HG02588 (cell line): ENCODE results near the gene OPRD1.
"Not testable (repeated sequence)": the region's sequence is repeated elsewhere in the genome, so short reads cannot be mapped to it uniquely, and the experiment has no call there.

Experiments
- ATAC-seq: cut with Tn5 transposase; IDR thresholded peaks from one replicate; pipeline ENCODE4 v1.9.1; 2021; ENCODE audit warnings: mild to moderate bottlenecking, moderate library complexity; ENCODE audit not compliant: unreplicated experiment

OPRD1 gene

DNA sequence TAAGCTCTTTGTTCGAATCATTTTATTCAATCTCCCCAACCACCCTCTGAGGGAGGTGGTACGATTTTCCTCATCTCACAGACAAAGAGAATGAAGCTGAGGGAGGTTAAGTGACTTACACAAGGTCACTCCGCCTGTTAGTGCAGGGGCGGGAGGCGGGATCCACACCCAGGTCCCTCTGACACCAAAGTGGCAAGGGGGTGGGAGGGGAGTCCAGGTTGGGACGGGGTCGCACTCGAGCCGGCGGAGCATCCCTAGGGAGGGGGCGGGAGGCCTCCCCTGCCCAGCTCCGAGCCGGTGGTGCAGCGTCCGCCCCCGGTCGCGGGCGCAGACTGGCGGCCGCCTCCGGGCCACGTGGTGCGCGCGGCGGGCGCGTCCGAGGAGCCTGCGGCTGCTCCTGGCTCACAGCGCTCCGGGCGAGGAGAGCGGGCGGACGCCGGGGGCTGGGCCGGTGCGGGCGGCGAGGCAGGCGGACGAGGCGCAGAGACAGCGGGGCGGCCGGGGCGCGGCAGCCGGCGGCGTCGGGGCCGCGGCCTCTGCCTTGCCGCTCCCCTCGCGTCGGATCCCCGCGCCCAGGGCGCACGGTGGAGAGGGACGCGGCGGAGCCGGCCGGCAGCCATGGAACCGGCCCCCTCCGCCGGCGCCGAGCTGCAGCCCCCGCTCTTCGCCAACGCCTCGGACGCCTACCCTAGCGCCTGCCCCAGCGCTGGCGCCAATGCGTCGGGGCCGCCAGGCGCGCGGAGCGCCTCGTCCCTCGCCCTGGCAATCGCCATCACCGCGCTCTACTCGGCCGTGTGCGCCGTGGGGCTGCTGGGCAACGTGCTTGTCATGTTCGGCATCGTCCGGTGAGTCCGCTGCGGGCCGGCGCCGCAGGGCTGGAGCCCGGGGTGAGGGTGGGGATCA, at the start of gene OPRD1:
Gene OPRD1, plus strand, starts transcription at position 405 of the 903 bp plus-strand sequence. Its CDS starts 214 bp downstream, at position 619.
- no peak for ATAC-seq

DNA sequence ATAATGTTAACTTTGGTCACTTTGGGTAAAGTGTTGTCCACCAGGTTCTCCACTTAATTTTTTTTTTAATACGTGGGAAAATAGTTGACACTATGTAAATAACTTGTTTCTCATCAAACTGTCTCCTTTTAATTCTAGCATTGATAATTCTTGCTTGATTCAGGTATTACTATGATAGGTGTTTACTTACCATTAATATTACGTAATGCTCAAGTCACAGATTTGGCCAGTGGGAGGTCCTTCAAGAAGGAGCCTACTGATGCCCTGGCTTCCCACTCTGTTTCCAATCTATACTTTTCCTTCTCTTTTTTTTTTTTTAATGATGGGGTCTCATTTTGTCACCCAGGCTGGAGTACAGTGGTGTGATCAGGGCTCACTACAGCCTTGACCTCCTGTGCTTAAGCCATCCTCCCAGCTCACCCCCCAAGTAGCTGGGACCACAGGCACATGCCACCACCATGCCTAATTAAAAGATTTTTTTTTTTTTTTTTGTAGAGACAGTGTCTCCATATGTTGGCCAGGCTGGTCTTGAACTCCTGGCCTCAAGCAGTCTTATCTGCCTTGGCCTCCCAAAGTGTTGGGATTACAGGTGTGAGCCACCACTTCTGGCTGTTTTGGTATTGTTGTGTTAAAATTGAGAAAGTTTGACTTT, 45.3 kb upstream of the OPRD1 start:
- ATAC-seq, result no peak

GRCh38 chr1:28770601-28771165, 41.3 kb upstream of the OPRD1 start:
- no peak for ATAC-seq

DNA sequence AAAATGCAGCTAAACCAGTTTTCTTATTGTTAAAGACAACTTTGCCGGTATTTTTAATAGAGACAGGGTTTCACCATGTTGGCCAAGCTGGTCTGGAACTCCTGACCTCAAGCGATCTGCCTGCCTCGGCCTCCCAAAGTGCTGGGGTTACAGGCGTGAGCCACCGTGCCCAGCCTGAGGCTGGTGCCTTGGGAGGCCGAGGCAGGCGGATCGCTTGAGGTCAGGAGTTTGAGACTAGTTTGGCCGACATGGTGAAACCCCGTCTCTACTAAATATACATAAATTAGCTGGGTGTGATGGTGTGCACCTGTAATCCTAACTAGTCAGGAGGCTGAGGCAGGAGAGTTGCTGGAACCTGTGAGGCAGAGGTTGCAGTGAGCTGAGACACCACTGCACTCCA, 40.0 kb upstream of the OPRD1 start:
- not testable (repeated sequence) for ATAC-seq

DNA sequence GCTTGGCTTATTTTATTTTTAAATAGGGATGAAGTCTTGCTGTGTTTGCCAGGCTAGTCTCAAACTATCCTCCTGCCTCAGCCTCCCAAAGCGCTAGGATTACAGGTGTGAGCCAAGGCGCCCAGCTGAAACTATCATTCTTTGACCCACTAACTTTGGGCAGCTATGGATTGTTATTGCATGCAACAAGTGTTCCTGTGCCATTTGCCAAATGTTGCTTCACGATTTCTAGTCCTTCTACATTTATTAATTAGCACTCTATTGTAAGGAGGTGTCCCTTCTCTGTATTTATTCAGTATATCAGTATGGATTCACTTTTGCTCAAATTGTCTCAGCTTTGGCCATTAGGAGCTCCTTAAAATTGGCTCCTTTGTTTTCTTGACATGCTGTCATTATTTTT, 38.9 kb upstream of the OPRD1 start:
- ATAC-seq, result no peak

- ATAC-seq, result no peak
These were observed 36.6 kb upstream of the OPRD1 start for GRCh38 chr1:28775121-28775942.

- no peak for ATAC-seq
These were observed 35.6 kb upstream of the OPRD1 start for GRCh38 chr1:28776341-28776740.

GRCh38 chr1:28778021-28778420, 33.9 kb upstream of the OPRD1 start:
- ATAC-seq, result no peak

DNA sequence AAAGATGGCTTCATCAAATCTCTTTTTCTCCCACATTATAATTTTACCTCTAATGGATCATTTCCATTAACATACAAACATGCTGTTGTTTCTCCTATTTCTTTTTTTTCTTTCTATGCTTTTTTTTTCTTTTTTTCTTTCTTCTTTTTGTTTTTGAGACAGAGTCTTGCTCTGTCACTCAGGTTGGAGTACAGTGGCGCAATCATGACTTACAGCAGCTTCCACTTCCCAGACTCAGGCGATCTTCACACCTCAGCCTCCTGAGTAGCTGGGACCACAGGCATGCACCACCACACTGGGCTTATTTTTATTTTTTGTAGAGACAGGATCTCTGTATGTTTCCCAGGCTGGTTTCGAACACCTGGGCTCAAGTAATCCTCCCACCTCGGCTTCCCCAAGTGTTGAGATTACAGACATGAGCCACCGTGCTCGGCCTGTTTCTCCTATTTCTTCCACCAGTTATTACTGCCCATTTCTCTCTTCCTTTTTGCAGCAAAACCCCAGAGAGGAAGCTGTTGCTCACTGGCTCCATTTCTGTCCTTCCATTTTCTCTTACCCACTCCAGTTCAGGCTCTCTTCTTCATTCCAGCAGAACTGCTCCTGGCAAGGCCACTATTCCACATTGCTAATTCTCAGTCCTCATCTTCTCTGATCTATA, 32.1 kb upstream of the OPRD1 start:
- no peak for ATAC-seq

DNA sequence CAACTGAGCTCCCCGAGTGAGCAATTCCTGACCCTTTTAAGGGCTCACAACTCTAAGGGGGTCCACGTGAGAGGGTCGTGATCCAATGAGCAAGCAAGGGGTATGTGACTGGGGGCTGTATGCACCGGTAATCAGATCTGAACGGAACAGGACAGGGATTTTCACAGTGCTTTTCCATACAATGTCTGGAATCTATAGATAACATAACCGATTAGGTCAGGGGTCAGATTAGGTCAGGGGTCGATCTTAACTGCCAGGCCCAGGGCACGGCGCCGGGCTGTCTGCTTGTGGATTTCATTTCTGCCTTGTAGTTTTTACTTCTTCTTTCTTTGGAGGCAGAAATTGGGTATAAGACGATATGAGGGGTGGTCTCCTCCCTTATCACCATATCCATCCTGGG, 30.7 kb upstream of the OPRD1 start:
- no peak for ATAC-seq

DNA sequence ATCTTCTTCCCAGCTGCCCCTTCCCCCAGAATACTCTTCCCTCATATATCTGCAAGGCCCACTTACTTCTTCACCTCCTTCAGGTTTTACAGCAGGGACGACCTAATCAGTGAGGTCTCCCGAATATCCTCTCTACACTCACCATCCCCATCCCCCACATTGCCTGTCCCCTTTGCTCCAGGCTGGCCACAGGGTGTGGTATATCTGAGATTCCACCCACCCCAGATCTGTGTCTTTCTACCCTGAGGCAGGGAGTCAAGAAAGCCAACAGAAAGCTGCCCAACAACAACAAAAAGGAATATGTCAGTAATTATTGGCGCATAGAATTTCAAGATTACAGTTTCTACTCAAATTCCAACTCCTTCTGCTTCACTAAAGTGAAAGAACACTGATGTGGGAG, 30.0 kb upstream of the OPRD1 start:
- no peak for ATAC-seq

DNA sequence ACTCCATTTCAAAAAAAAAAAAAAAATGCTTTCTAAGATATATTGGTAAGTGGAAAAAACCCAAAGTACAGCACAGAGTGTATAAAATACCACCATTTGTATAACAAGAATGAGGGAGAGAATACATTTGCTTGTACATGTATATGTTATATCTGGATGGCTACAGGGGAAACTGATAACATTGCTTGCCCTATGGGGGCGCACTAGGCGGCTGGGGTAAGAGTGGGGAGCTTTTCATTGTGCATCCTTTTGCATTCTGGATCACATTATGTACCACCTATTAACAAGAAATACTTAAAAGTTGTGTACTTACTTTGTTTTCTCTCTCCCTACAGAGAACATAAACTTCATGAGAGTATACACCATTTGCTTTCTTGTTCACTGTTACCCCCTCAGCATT, 28.6 kb upstream of the OPRD1 start:
- no peak for ATAC-seq

DNA sequence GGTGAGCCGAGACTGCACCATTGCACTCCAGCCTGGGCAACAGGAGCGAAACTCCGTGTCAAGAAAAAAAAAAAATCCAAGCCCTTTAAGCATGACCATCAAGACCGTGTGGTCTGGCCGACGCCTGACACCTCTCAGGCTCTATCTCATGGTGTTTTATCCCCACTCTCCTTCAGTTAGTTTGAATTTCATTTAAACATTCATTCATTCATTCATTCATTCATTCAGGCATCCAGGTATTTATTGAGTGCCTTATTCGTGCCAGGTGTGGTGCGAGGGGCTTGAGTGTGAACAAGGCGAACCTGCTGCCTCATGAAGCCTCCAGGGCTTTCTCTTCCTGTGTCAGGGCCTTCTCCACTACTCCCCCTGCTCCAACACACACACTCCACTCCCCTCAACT, 22.6 kb upstream of the OPRD1 start:
- ATAC-seq, result no peak

- no peak for ATAC-seq
These were observed 22.2 kb upstream of the OPRD1 start for GRCh38 chr1:28789816-28790215.

DNA sequence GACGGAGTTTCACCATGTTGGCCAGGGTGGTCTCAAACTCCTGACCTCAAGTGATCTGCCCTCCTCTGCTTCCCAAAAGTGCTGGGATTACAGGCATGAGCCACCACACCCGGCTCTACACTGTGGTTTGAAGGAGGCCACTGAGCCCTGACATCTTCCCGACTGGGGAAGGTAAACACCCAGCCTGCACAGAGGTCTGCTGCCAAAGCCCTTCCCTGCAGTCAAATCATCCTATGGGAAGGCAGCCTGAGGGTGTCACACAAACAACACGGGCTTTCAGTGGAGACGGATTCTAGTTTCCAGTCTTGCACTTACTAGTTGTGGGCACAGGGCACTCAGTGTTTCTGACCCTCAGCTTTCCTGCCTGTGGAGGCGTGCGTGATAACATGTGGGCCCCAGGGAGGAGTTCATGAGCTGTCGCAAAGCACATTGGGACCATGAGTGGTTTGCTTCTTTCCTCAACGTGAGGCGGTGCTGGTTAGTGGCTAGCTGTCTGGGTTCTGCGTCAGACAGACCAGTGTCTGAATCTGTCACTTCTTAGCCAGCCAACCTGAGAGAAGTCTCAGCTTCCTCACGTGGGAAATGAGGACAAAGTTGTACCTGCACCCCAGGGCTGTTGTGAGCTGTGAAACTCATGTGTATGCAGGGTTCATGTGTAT, 21.5 kb upstream of the OPRD1 start:
- ATAC-seq, result no peak

GRCh38 chr1:28791929-28792328, 20.0 kb upstream of the OPRD1 start:
- ATAC-seq, result not testable (repeated sequence)

- no peak for ATAC-seq
These were observed 19.3 kb upstream of the OPRD1 start for GRCh38 chr1:28792644-28793121.

GRCh38 chr1:28794582-28794981, 17.4 kb upstream of the OPRD1 start:
- not testable (repeated sequence) for ATAC-seq

- no peak for ATAC-seq
These were observed 15.4 kb upstream of the OPRD1 start for GRCh38 chr1:28796352-28797211.
